ENCODE measurements around the gene LGALS8.

The LGALS8 gene

GRCh38 chr1:236514703-236515442 is 8.9 kb upstream of the LGALS8 start:
- TF ChIP-seq CTCF (IDR thresholded peaks at IDR 0.05; ENCODE audit: insufficient read depth, low read length, poor library complexity, severe bottlenecking), result no peak
- no peak for DNase-seq (ENCODE audit: extremely low read depth, insufficient read length)
- H3K4me3 ChIP-seq (replicated peaks; ENCODE audit: low read depth, low read length), result no peak overlapping the region

GRCh38 chr1:236515443-236515958 is 8.3 kb upstream of the LGALS8 start:
- DNase-seq (ENCODE audit: extremely low read depth, insufficient read length), result no peak
- TF ChIP-seq CTCF (IDR thresholded peaks at IDR 0.05; ENCODE audit: insufficient read depth, low read length, poor library complexity, severe bottlenecking), result no peak
- Histone ChIP-seq H3K4me3 (replicated peaks; ENCODE audit: low read depth, low read length) (no peak overlapping the region), H3K36me3 (ENCODE audit: control insufficient read depth, insufficient read depth, low read length) (no peaks in the 10 kb centered on the region), H3K27me3 (replicated peaks; ENCODE audit: control insufficient read depth, insufficient read depth, low read length) (no peaks in the 10 kb centered on the region)

More at GRCh38 chr1:236514703-236515442, 8.9 kb upstream of the LGALS8 start:
- Histone ChIP-seq H3K36me3 (ENCODE audit: control insufficient read depth, insufficient read depth, low read length) (no peaks in the 10 kb centered on the region), H3K27me3 (replicated peaks; ENCODE audit: control insufficient read depth, insufficient read depth, low read length) (no peaks in the 10 kb centered on the region)

GRCh38 chr1:236516929-236517704 is 6.7 kb upstream of the LGALS8 start:
- Histone ChIP-seq H3K4me3 (replicated peaks; ENCODE audit: low read depth, low read length) (no peak overlapping the region), H3K36me3 (ENCODE audit: control insufficient read depth, insufficient read depth, low read length) (no peaks in the 10 kb centered on the region), H3K27me3 (replicated peaks; ENCODE audit: control insufficient read depth, insufficient read depth, low read length) (no peaks in the 10 kb centered on the region)
- no peak for TF ChIP-seq CTCF (IDR thresholded peaks at IDR 0.05; ENCODE audit: insufficient read depth, low read length, poor library complexity, severe bottlenecking)
- no peak for DNase-seq (ENCODE audit: extremely low read depth, insufficient read length)

GRCh38 chr1:236518322-236518721 is 5.5 kb upstream of the LGALS8 start:
- TF ChIP-seq CTCF (IDR thresholded peaks at IDR 0.05; ENCODE audit: insufficient read depth, low read length, poor library complexity, severe bottlenecking), result no peak
- Histone ChIP-seq H3K27me3 (replicated peaks; ENCODE audit: control insufficient read depth, insufficient read depth, low read length) (no peaks in the 10 kb centered on the region), H3K36me3 (ENCODE audit: control insufficient read depth, insufficient read depth, low read length) (no peaks in the 10 kb centered on the region), H3K4me3 (replicated peaks; ENCODE audit: low read depth, low read length) (no peak overlapping the region)
- DNase-seq (ENCODE audit: extremely low read depth, insufficient read length), result no peak

- Histone ChIP-seq H3K4me3 (replicated peaks; ENCODE audit: low read depth, low read length) (no peak overlapping the region), H3K27me3 (replicated peaks; ENCODE audit: control insufficient read depth, insufficient read depth, low read length) (no peaks in the 10 kb centered on the region), H3K36me3 (ENCODE audit: control insufficient read depth, insufficient read depth, low read length) (no peaks in the 10 kb centered on the region)
- TF ChIP-seq CTCF (IDR thresholded peaks at IDR 0.05; ENCODE audit: insufficient read depth, low read length, poor library complexity, severe bottlenecking), result no peak
- DNase-seq (ENCODE audit: extremely low read depth, insufficient read length), result no peak
Observed at GRCh38 chr1:236520445-236521005, 3.3 kb upstream of the LGALS8 start.

Data from GM06990 (cell line).